Gastroesophageal sphincter (tissue), 4 donors: Measurements from ENCODE around the gene NXPH1. TPM values are rescaled to one million over a fixed set of nuclear protein-coding genes. Genes with fewer than 3 reads are reported as not detected.
"Not testable (repeated sequence)": the region's sequence is repeated elsewhere in the genome, so short reads cannot be mapped to it uniquely, and the experiment has no call there.

ENCODE experiments used
- ATAC-seq: fragments of 150-250 bp; one replicate; pipeline ENCODE4 v1.9.1; 2016; ENCODE audit warnings: mild to moderate bottlenecking, moderate library complexity
- H3K27ac ChIP-seq, 4 donors: fragments of 200-600 bp; sonication (generic) in 3 of 4; 1 replicate in 3 of 4; 2 replicates in 1 of 4; pipeline ENCODE4 v1.5.1; 2016 to 2019
- H3K27me3 ChIP-seq: fragments of 200-600 bp; sonication (generic); one replicate; pipeline ENCODE4 v1.5.1; 2019
- H3K36me3 ChIP-seq, 2 donors: fragments of 200-600 bp; sonication (generic); one replicate each; pipeline ENCODE4 v1.5.1; 2019; ENCODE audit warnings: control low read depth in 1 of 2
- H3K4me1 ChIP-seq, 3 donors: fragments of 200-600 bp; sonication (generic); 1 replicate in 2 of 3; 2 replicates in 1 of 3; pipeline ENCODE4 v1.5.1; 2016 to 2019; ENCODE audit warnings: control low read depth in 2 of 3
- H3K4me3 ChIP-seq, 2 donors: fragments of 200-600 bp; sonication (generic); one replicate each; pipeline ENCODE4 v1.5.1; 2019; ENCODE audit warnings: mild to moderate bottlenecking in 1 of 2, moderate library complexity in 1 of 2
- H3K9me3 ChIP-seq, 3 donors: fragments of 200-600 bp; sonication (generic); one replicate each; pipeline ENCODE4 v1.5.1; 2017 to 2019; ENCODE audit warnings: control low read depth in 2 of 3
- EP300 ChIP-seq: sonication (generic); formaldehyde crosslinking; IDR thresholded peaks from one replicate; pipeline ENCODE4 v1.6.1; 2017; ENCODE audit warnings: antibody characterized with exemption, mild to moderate bottlenecking
- POLR2A ChIP-seq, 2 donors: fragments of 450-650 bp; IDR thresholded peaks; one replicate each; pipeline ENCODE4 v1.6.1; 2017; ENCODE audit warnings: antibody characterized with exemption in 2 of 2, mild to moderate bottlenecking in 2 of 2, moderate library complexity in 1 of 2
- POLR2AphosphoS5 ChIP-seq: sonication (generic); formaldehyde crosslinking; IDR thresholded peaks from one replicate; pipeline ENCODE4 v1.6.1; 2017; ENCODE audit warnings: antibody characterized with exemption
- WGBS, 2 donors: methylation state at CpG; one replicate each; pipeline ENCODE4 v1.1.5; 2018; ENCODE audit warnings: low coverage in 1 of 2; 5-methylcytosine and 5-hydroxymethylcytosine counted together
- total RNA-seq, 4 donors: library from RNA; depleted of rRNA; stranded (reverse); fragments of >200 nt; gene quantifications; one replicate each; pipeline ENCODE4 v1.1.0, GENCODE V29; 2016
- TF ChIP-seq, protein P1 (sequence below), 4 experiments: fragments of 200-600 bp in 2 of 4; fragments of 450-650 bp in 2 of 4; sonication (generic) in 1 of 4; IDR thresholded peaks; one replicate each; pipeline ENCODE4 v1.5.1; 2017 to 2019; ENCODE audit warnings: antibody characterized with exemption in 4 of 4, mild to moderate bottlenecking in 2 of 4, moderate library complexity in 2 of 4

Gene NXPH1
- total RNA-seq, 4 donors from 2014 or later = not detected

DNA sequence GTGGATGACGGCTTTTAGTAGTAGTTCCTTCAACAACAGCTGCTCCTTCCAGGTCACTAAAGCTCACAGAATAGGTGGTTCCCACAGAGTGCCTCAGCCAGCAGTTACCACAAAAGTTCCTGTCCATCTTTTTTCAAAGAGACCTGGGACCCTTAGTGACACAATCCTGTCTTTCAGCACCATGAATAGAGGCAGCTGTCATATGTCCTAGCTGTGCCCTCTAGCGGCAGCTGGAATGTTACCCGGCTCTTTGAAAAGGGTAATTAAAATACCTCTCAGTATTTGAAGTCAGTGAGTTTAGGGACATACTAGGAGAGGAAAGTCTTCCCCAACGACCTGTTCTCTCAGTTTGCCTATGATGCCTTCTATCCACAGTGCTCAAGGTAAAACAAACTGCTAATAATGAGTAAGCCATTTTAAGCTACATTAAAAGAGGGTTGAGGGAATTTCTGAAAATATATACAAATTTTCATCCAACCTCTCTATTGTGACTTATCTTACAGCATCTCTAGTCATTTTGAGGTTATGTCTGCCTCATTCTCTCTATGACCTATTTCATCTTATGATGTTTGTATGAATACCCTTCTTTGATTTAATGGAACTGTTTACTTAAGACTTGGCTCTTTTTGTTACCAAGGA is 290.8 kb downstream of the NXPH1 start:
- TF ChIP-seq EP300 (no peak), POLR2A (IDR thresholded peaks at IDR 0.05) (no peak), POLR2AphosphoS5 (no peak)
- TF ChIP-seq, protein P1, sequence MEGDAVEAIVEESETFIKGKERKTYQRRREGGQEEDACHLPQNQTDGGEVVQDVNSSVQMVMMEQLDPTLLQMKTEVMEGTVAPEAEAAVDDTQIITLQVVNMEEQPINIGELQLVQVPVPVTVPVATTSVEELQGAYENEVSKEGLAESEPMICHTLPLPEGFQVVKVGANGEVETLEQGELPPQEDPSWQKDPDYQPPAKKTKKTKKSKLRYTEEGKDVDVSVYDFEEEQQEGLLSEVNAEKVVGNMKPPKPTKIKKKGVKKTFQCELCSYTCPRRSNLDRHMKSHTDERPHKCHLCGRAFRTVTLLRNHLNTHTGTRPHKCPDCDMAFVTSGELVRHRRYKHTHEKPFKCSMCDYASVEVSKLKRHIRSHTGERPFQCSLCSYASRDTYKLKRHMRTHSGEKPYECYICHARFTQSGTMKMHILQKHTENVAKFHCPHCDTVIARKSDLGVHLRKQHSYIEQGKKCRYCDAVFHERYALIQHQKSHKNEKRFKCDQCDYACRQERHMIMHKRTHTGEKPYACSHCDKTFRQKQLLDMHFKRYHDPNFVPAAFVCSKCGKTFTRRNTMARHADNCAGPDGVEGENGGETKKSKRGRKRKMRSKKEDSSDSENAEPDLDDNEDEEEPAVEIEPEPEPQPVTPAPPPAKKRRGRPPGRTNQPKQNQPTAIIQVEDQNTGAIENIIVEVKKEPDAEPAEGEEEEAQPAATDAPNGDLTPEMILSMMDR (IDR thresholded peaks at IDR 0.05) = peak in 1 of 4 experiments; percentile 24
- no peak for ATAC-seq
- Histone ChIP-seq H3K9me3 (no peaks in the 10 kb centered on the region), H3K27me3 (no peaks in the 10 kb centered on the region), H3K27ac (no peak overlapping the region), H3K4me3 (no peak overlapping the region), H3K36me3 (no peaks in the 10 kb centered on the region), H3K4me1 (no peaks in the 10 kb centered on the region)
- 17 to 22% methylated on average over 4 of the region's 4 CpGs for WGBS, 2 donors

DNA sequence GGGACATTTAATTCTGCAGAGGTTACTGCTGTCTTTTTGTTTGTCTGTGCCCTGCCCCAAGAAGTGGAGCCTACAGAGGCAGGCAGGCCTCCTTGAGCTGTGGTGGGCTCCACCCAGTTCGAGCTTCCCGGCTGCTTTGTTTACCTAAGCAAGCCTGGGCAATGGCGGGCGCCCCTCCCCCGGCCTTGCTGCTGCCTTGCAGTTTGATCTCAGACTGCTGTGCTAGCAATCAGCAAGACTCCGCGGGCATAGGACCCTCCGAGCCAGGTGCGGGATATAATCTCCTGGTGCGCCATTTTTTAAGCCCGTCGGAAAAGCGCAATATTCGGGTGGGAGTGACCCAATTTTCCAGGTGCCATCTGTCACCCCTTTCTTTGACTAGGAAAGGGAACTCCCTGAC is 298.3 kb downstream of the NXPH1 start:
- H3K4me1 ChIP-seq, H3K4me3 ChIP-seq, H3K9me3 ChIP-seq, ATAC-seq, H3K36me3 ChIP-seq, H3K27ac ChIP-seq, H3K27me3 ChIP-seq: not testable (repeated sequence)
- 100% methylated on average over 1 of the region's 14 CpGs; no CpG with 5 or more reads in 1 of the 2 donors for WGBS, 2 donors

DNA sequence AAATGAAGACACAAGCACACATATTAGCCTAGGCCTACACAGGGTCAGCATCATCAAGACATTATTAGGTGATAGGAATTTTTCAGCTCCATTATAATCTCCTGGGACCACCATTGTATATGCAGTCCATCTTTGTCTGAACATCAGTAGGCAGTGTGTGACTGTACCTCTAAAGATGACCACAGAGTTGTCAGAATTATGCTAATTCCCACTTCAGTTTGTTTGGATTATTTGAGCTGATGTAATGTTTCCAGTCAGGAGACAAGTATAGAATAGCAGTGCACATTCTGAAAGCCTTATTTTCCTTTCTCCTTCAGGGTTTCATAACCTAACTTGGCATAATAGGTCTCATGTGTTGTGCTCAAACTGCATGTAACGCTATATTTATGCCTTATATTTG is 306.4 kb downstream of the NXPH1 start:
- H3K27me3 ChIP-seq = no peaks in the 10 kb centered on the region
- no peak overlapping the region for H3K4me3 ChIP-seq
- no peak for ATAC-seq
- no peak overlapping the region for H3K27ac ChIP-seq
- no peaks in the 10 kb centered on the region for H3K36me3 ChIP-seq
- no peak for TF ChIP-seq EP300
- no peak for TF ChIP-seq POLR2AphosphoS5
- TF ChIP-seq, protein P1 (IDR thresholded peaks at IDR 0.05) = no peak
- TF ChIP-seq POLR2A (IDR thresholded peaks at IDR 0.05) = no peak
- no peaks in the 10 kb centered on the region for H3K4me1 ChIP-seq
- 88 to 100% methylated on average over 1 of the region's 1 CpG for WGBS, 2 donors
- H3K9me3 ChIP-seq = peaks cover 0 to 9% (median 0%) of the 10 kb centered on the region in 3 donors

DNA sequence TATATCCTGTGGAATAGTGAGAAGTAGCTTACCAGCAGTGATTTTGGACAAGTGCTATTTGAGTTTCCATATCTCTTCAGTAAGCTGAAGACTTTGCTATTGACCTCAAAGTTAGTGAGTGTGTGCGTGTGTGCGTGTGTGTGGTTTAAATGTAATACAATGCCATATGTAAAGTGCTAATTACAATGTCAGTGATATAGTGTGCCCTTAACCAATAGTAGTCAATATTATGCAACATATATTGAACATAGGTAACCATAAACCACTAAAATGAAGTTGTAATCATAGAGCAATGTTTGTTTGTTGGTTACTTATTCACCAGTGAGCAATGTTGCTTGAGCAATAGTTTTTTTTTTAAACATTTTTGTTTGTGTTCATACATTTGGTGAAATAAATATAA is 309.4 kb downstream of the NXPH1 start:
- TF ChIP-seq POLR2AphosphoS5 = no peak
- no peak for TF ChIP-seq EP300
- TF ChIP-seq, protein P1 (IDR thresholded peaks at IDR 0.05) = no peak
- no peak for TF ChIP-seq POLR2A (IDR thresholded peaks at IDR 0.05)
- 90 to 96% methylated on average over 2 of the region's 2 CpGs for WGBS, 2 donors
- no peak overlapping the region for H3K4me3 ChIP-seq

DNA sequence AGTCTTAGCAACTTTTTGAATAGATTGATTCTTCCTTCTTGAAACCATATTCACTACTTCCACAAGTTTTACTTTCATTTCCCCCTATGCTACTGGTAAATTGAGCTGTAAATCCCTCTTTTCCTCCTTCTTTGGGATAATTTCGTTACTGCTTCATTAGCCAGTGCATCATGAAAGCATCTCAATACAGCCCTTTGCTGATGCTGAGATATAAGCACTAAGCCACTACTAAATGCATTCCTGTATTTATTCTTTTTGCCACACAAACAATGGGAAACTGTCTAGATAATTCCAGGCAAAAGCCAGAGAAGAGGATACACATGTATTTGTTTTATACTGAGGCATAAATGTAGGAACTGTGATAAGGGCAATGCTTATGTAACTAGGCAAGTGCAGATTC is 313.9 kb downstream of the NXPH1 start:
- TF ChIP-seq POLR2AphosphoS5 = no peak
- no peak for TF ChIP-seq EP300
- TF ChIP-seq, protein P1 (IDR thresholded peaks at IDR 0.05) = no peak
- no peak for TF ChIP-seq POLR2A (IDR thresholded peaks at IDR 0.05)
- Histone ChIP-seq H3K9me3 (no peaks in the 10 kb centered on the region), H3K4me3 (no peak overlapping the region), H3K27me3 (no peaks in the 10 kb centered on the region), H3K27ac (no peak overlapping the region), H3K4me1 (no peaks in the 10 kb centered on the region), H3K36me3 (no peaks in the 10 kb centered on the region)
- ATAC-seq = no peak
- WGBS, 2 donors = 14 to 31% methylated on average over 1 of the region's 1 CpG

More for the DNA sequence above, 309.4 kb downstream of the NXPH1 start:
- H3K27ac ChIP-seq = no peak overlapping the region
- no peaks in the 10 kb centered on the region for H3K4me1 ChIP-seq
- ATAC-seq = no peak
- no peaks in the 10 kb centered on the region for H3K36me3 ChIP-seq
- no peaks in the 10 kb centered on the region for H3K27me3 ChIP-seq
- H3K9me3 ChIP-seq = peaks cover 0 to 9% (median 0%) of the 10 kb centered on the region in 3 donors
